Esophagus squamous epithelium (tissue), 4 donors: ENCODE results near the gene ABCC1.

Source experiments
- POLR2A ChIP-seq, 4 donors: fragments of 450-650 bp; IDR thresholded peaks; one replicate each; pipeline ENCODE4 v1.6.1; 2017; ENCODE audit warnings: antibody characterized with exemption in 4 of 4, mild to moderate bottlenecking in 4 of 4, moderate library complexity in 3 of 4
- TF ChIP-seq, protein P1 (sequence below), 6 experiments: fragments of 450-650 bp in 4 of 6; fragments of 200-600 bp in 2 of 6; sonication (generic) in 2 of 6; IDR thresholded peaks; one replicate each; pipeline ENCODE4 v1.5.1; 2016 to 2019; ENCODE audit warnings: antibody characterized with exemption in 6 of 6, mild to moderate bottlenecking in 4 of 6, moderate library complexity in 4 of 6

DNA sequence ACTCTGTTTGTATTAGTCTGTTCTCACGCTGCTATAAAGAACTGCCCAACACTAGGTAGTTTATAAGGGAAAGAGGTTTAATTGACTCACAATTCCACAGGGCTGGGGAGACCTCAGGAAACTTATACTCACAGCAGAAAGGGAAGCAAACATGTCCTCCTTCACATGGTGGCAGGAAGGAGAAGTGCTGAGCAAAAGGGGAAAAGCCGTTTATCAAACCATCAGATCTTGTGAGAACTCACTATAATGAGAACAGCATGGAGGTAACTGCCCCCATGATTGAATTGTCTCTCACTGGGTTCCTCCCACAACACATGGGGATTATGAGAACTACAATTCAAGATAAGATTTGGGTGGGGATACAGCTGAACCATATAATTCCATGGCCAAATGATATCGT is 30.9 kb downstream of the ABCC1 start:
- TF ChIP-seq, protein P1, sequence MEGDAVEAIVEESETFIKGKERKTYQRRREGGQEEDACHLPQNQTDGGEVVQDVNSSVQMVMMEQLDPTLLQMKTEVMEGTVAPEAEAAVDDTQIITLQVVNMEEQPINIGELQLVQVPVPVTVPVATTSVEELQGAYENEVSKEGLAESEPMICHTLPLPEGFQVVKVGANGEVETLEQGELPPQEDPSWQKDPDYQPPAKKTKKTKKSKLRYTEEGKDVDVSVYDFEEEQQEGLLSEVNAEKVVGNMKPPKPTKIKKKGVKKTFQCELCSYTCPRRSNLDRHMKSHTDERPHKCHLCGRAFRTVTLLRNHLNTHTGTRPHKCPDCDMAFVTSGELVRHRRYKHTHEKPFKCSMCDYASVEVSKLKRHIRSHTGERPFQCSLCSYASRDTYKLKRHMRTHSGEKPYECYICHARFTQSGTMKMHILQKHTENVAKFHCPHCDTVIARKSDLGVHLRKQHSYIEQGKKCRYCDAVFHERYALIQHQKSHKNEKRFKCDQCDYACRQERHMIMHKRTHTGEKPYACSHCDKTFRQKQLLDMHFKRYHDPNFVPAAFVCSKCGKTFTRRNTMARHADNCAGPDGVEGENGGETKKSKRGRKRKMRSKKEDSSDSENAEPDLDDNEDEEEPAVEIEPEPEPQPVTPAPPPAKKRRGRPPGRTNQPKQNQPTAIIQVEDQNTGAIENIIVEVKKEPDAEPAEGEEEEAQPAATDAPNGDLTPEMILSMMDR (IDR thresholded peaks at IDR 0.05) = no peak
- no peak for TF ChIP-seq POLR2A (IDR thresholded peaks at IDR 0.05)
